ENCODE data around the gene RREB1.

DNA sequence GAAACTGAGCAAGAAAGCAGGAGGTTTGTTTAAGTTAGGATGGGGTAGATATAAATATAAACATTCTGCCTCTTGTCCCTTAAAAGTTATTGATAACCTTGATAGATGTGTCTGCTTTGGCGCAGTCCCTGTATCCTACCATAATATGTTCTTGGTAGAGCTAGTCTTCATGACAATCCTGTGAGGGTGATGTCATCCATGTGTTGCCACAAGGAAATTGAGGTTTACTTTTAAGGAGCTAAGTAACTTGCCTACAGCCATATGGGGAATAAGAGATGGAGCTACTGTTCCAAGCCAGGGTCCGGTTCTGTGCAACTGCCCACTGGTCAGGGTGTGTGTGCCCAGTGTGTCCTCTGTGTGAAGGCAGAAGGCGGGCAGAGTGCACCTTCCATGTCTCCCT lies 126.8 kb downstream of the RREB1 start:
- TF ChIP-seq, protein P1, sequence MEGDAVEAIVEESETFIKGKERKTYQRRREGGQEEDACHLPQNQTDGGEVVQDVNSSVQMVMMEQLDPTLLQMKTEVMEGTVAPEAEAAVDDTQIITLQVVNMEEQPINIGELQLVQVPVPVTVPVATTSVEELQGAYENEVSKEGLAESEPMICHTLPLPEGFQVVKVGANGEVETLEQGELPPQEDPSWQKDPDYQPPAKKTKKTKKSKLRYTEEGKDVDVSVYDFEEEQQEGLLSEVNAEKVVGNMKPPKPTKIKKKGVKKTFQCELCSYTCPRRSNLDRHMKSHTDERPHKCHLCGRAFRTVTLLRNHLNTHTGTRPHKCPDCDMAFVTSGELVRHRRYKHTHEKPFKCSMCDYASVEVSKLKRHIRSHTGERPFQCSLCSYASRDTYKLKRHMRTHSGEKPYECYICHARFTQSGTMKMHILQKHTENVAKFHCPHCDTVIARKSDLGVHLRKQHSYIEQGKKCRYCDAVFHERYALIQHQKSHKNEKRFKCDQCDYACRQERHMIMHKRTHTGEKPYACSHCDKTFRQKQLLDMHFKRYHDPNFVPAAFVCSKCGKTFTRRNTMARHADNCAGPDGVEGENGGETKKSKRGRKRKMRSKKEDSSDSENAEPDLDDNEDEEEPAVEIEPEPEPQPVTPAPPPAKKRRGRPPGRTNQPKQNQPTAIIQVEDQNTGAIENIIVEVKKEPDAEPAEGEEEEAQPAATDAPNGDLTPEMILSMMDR (IDR thresholded peaks at IDR 0.05) = no peak
- no peak for TF ChIP-seq POLR2A (IDR thresholded peaks at IDR 0.05)
- TF ChIP-seq POLR2AphosphoS5 (IDR thresholded peaks at IDR 0.05) = no peak

All from upper lobe of left lung (tissue), 4 donors.